Measurements from ENCODE around the gene ANP32B.

The ANP32B gene

GRCh38 chr9:98057138-98057799 lies 74.1 kb downstream of the ANP32B start:
- DNase-seq (ENCODE audit: extremely low read depth in 1 of 2, low read depth in 1 of 2), result no peak

GRCh38 chr9:98062161-98062560 lies 79.0 kb downstream of the ANP32B start:
- DNase-seq (ENCODE audit: extremely low read depth in 1 of 2, low read depth in 1 of 2), result no peak

- DNase-seq (ENCODE audit: extremely low read depth in 1 of 2, low read depth in 1 of 2), result no peak
Measured at GRCh38 chr9:98064623-98065392, 81.7 kb downstream of the ANP32B start.

Data from activated CD8-positive, alpha-beta memory T cell treated with anti-CD3 and anti-CD28 coated beads for 1 hour (primary cell).